Activated CD4-positive, CD25-positive, alpha-beta regulatory T cell (primary cell): ENCODE results near the gene RPS19BP1.

Experiments
- DNase-seq, 4 experiments: peaks; one replicate each; lab custom pipeline; 2025; lab: John Stamatoyannopoulos, UW

The RPS19BP1 gene

GRCh38 chr22:39490135-39490798 lies 42.3 kb downstream of the RPS19BP1 start:
- peak; percentile 26 to 58 (median 56) for DNase-seq

GRCh38 chr22:39489094-39490068 lies 43.2 kb downstream of the RPS19BP1 start:
- DNase-seq: no peak

- DNase-seq: no peak
Measured at GRCh38 chr22:39488563-39489083, 43.9 kb downstream of the RPS19BP1 start.

- no peak for DNase-seq
Measured at GRCh38 chr22:39487826-39488520, 44.6 kb downstream of the RPS19BP1 start.

- DNase-seq: no peak
Measured at GRCh38 chr22:39486951-39487825, 45.4 kb downstream of the RPS19BP1 start.

- no peak for DNase-seq
Measured at GRCh38 chr22:39482768-39483167, 49.8 kb downstream of the RPS19BP1 start.

GRCh38 chr22:39481595-39481994 lies 51.0 kb downstream of the RPS19BP1 start:
- no peak for DNase-seq

GRCh38 chr22:39481054-39481453 lies 51.5 kb downstream of the RPS19BP1 start:
- no peak for DNase-seq

GRCh38 chr22:39480557-39480956 lies 52.0 kb downstream of the RPS19BP1 start:
- no peak for DNase-seq

GRCh38 chr22:39479254-39479653 lies 53.3 kb downstream of the RPS19BP1 start:
- no peak for DNase-seq
